K562 (cell line): ENCODE results near the gene MORF4L1. TPM values are rescaled to one million over a fixed set of nuclear protein-coding genes. Genes with fewer than 3 reads are reported as not detected.

Source experiments
- BRD9 ChIP-seq: fragments of 450-650 bp; IDR thresholded peaks from 2 replicates; pipeline ENCODE4 v1.6.1; 2018; ENCODE audit warnings: low read depth; ENCODE audit not compliant: partially characterized antibody
- GATAD2B ChIP-seq: fragments of 450-650 bp; IDR thresholded peaks from 2 replicates; pipeline ENCODE4 v1.6.1; 2017; ENCODE audit warnings: mild to moderate bottlenecking, borderline replicate concordance
- NONO ChIP-seq, 2 experiments: fragments of 200-400 bp in 1 of 2; fragments of 450-650 bp in 1 of 2; formaldehyde crosslinking in 1 of 2; IDR thresholded peaks; 2 replicates each; pipeline ENCODE4 v1.6.1; 2017; ENCODE audit warnings: low read depth in 2 of 2, mild to moderate bottlenecking in 2 of 2, moderate library complexity in 2 of 2, low read length in 1 of 2
- PML ChIP-seq: IDR thresholded peaks from 2 replicates; pipeline ENCODE4 v1.6.1; 2012; ENCODE audit warnings: low read length, inconsistent platforms
- SIN3A ChIP-seq, 2 experiments: fragments of 150-350 bp in 1 of 2; IDR thresholded peaks; 2 replicates each; pipeline ENCODE4 v1.6.1; 2011 to 2016; ENCODE audit warnings: borderline replicate concordance in 2 of 2, low read depth in 2 of 2, low read length in 2 of 2, mild to moderate bottlenecking in 2 of 2, moderate library complexity in 2 of 2; ENCODE audit not compliant: control insufficient read depth in 1 of 2
- SIRT6 ChIP-seq: IDR thresholded peaks from one replicate; pipeline ENCODE4 v1.6.1; 2012; ENCODE audit warnings: low read depth, mild to moderate bottlenecking, control low read depth, inconsistent platforms, low read length, moderate library complexity
- U2AF1 ChIP-seq: fragments of 200-400 bp; formaldehyde crosslinking; optimal IDR thresholded peaks from 2 replicates; pipeline ENCODE3; 2017; ENCODE audit warnings: mild to moderate bottlenecking, low read depth, low read length, moderate library complexity
- ZBED1 ChIP-seq: IDR thresholded peaks from 2 replicates; pipeline ENCODE4 v1.6.1; 2014
- ZC3H11A ChIP-seq: IDR thresholded peaks from 2 replicates; pipeline ENCODE4 v1.6.1; 2012; ENCODE audit warnings: low read depth, low read length, improper control_type of control experiment
- ZNF274 ChIP-seq: IDR thresholded peaks from 2 replicates; pipeline ENCODE4 v1.6.1; 2011; ENCODE audit warnings: low read depth, mild to moderate bottlenecking, low read length, moderate library complexity, borderline replicate concordance
- ZNF316 ChIP-seq: fragments of 450-650 bp; IDR thresholded peaks from 2 replicates; pipeline ENCODE4 v1.6.1; 2016
- ZNF780A ChIP-seq: fragments of 250-450 bp; sonication (Bioruptor Pico); IDR thresholded peaks from 2 replicates; pipeline ENCODE4 v1.5.0; 2021; ENCODE audit warnings: mild to moderate bottlenecking
- ZSCAN29 ChIP-seq: fragments of 450-650 bp; IDR thresholded peaks from 2 replicates; pipeline ENCODE4 v1.6.1; 2017
- polyA plus RNA-seq, 8 experiments: library from polyadenylated mRNA; depleted of rRNA in 4 of 8; stranded (reverse) in 5 of 8; unstranded in 3 of 8; fragments of >200 nt; fragmentation: Nextera tagmentation in 2 of 8; fragmentation: Illumina TruSeq in 1 of 8; extraction: Ambion mirVana in 2 of 8; extraction: Trizol in 1 of 8; gene quantifications; 2 replicates each; pipeline versions ENCODE4 v1.2.1 to v1.2.3, GENCODE V29; 2011 to 2014; ENCODE audit warnings: inconsistent platforms in 1 of 8, missing spikeins in 1 of 8
- total RNA-seq, 7 experiments: library from RNA; depleted of rRNA in 6 of 7; stranded (reverse); fragments of >200 nt in 6 of 7; fragmentation: Illumina TruSeq in 2 of 7; extraction: Trizol in 2 of 7; gene quantifications; 2 replicates each; pipeline versions ENCODE4 v1.2.1 to v1.2.3, GENCODE V29; 2011 to 2021; ENCODE audit warnings: low replicate concordance in 1 of 7
- TF ChIP-seq, protein P1 (sequence below), 2 experiments: fragments of 200-800 bp in 1 of 2; sonication (Bioruptor generic) in 1 of 2; sonication (generic) in 1 of 2; formaldehyde crosslinking in 1 of 2; IDR thresholded peaks in 1 of 2; conservative IDR thresholded peaks in 1 of 2; 2 replicates each; pipeline versions ENCODE4 v1.5.0 to v1.6.1; 2016 to 2020; ENCODE audit warnings: missing compliant biosample characterization in 1 of 2, missing genetic modification characterization in 1 of 2, missing genetic modification reagents in 1 of 2
- TF ChIP-seq, protein P2 (sequence below): sonication (generic); formaldehyde crosslinking; IDR thresholded peaks from 2 replicates; pipeline ENCODE4 v1.9.0; 2022; ENCODE audit warnings: mild to moderate bottlenecking, missing genetic modification reagents
- TF ChIP-seq, protein P3 (sequence below): fragments of 250-450 bp; sonication (Bioruptor Pico); IDR thresholded peaks from 2 replicates; pipeline ENCODE4 v1.9.0; 2021; ENCODE audit warnings: mild to moderate bottlenecking
- TF ChIP-seq, protein P4 (sequence below): fragments of 450-650 bp; formaldehyde crosslinking; IDR thresholded peaks from 2 replicates; pipeline ENCODE4 v1.4.0; 2020; ENCODE audit warnings: mild to moderate bottlenecking, moderate library complexity
- TF ChIP-seq, protein P5 (sequence below): IDR thresholded peaks from 2 replicates; pipeline ENCODE4 v1.6.1; 2016; ENCODE audit warnings: missing genetic modification characterization, missing compliant biosample characterization

The MORF4L1 gene
- total and polyA plus RNA-seq, 9 of the 15 experiments (the other 6 are each of a cell fraction or from before 2014, with no cell fraction given): 127 to 615 (median 281) TPM

DNA sequence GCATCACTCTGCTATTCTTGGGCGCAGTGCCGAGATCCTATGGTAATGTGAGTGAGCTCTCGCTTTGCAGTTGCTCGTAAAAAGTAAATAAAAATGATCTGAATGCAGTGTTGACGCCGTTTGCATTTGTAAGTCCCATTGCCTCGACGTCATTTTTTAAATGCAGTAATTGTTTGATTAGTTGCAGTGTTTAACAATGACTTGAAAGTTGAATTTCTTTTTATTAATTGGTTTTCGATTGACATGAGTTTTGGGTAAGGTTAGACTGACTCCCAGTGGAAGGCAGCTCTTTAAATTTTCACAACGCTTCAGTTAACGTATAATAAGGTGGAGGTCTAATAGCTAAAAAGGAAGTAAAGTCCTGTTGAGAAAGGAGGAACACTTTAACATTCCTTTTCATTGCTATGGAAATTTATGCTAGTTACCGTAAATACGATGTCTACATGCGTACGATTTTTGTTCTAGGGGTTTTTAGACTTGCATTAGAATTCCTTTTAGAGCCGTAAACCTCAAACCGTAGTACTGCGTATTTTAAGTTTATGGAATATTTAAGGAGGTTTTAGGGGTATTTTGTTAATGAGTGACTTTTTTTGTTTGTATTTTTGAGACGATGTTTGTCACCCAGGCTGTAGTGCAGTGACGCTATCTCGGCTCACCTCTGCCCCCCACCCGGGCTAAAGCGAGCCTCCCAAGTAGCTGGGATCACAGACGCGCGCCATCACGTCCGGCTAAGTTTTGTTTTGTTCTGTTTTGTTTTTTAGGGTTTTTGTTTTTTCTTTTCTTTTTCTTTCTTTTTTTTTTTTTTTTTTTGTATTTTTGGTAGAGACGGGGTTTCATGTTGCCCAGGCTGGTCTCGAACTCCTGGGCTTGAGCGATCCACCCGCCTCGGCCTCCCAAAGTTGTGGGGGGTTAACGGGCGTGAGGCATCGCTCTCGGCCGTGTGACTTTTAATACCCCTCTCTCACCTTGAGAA is 1.4 kb downstream of the MORF4L1 start (continued):
- TF ChIP-seq, protein P1, sequence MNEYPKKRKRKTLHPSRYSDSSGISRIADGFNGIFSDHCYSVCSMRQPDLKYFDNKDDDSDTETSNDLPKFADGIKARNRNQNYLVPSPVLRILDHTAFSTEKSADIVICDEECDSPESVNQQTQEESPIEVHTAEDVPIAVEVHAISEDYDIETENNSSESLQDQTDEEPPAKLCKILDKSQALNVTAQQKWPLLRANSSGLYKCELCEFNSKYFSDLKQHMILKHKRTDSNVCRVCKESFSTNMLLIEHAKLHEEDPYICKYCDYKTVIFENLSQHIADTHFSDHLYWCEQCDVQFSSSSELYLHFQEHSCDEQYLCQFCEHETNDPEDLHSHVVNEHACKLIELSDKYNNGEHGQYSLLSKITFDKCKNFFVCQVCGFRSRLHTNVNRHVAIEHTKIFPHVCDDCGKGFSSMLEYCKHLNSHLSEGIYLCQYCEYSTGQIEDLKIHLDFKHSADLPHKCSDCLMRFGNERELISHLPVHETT (CRISPR knock-in tag; conservative IDR thresholded peaks at IDR 0.05 in 1 of 2, IDR thresholded peaks at IDR 0.05 in 1 of 2): no peak
- no peak for TF ChIP-seq ZNF274
- no peak for TF ChIP-seq BRD9
- TF ChIP-seq ZBED1: no peak
- TF ChIP-seq, protein P2, sequence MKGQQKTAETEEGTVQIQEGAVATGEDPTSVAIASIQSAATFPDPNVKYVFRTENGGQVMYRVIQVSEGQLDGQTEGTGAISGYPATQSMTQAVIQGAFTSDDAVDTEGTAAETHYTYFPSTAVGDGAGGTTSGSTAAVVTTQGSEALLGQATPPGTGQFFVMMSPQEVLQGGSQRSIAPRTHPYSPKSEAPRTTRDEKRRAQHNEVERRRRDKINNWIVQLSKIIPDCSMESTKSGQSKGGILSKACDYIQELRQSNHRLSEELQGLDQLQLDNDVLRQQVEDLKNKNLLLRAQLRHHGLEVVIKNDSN (CRISPR knock-in tag): no peak
- TF ChIP-seq, protein P3, sequence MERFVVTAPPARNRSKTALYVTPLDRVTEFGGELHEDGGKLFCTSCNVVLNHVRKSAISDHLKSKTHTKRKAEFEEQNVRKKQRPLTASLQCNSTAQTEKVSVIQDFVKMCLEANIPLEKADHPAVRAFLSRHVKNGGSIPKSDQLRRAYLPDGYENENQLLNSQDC: no peak
- TF ChIP-seq ZNF316: no peak
- no peak for TF ChIP-seq GATAD2B
- TF ChIP-seq U2AF1: no peak
- TF ChIP-seq SIRT6: no peak
- no peak for TF ChIP-seq PML
- no peak for TF ChIP-seq ZNF780A
- TF ChIP-seq, protein P4, sequence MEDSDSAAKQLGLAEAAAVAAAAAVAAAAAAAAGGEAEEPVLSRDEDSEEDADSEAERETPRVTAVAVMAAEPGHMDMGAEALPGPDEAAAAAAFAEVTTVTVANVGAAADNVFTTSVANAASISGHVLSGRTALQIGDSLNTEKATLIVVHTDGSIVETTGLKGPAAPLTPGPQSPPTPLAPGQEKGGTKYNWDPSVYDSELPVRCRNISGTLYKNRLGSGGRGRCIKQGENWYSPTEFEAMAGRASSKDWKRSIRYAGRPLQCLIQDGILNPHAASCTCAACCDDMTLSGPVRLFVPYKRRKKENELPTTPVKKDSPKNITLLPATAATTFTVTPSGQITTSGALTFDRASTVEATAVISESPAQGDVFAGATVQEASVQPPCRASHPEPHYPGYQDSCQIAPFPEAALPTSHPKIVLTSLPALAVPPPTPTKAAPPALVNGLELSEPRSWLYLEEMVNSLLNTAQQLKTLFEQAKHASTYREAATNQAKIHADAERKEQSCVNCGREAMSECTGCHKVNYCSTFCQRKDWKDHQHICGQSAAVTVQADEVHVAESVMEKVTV: 0 out of 2 replicates have a peak, but pooled peaks have one; percentile 14
- TF ChIP-seq NONO (IDR thresholded peaks at IDR 0.05; ENCODE audit: low read depth in 2 of 2, low read length in 1 of 2): no peak
- TF ChIP-seq ZSCAN29: no peak
- TF ChIP-seq SIN3A (IDR thresholded peaks at IDR 0.05; ENCODE audit: borderline replicate concordance in 2 of 2, control insufficient read depth in 1 of 2, low read depth in 2 of 2, low read length in 2 of 2): peak in 1 of 2 experiments; percentile 51; a peak in 1 of 4 replicates
- TF ChIP-seq, protein P5, sequence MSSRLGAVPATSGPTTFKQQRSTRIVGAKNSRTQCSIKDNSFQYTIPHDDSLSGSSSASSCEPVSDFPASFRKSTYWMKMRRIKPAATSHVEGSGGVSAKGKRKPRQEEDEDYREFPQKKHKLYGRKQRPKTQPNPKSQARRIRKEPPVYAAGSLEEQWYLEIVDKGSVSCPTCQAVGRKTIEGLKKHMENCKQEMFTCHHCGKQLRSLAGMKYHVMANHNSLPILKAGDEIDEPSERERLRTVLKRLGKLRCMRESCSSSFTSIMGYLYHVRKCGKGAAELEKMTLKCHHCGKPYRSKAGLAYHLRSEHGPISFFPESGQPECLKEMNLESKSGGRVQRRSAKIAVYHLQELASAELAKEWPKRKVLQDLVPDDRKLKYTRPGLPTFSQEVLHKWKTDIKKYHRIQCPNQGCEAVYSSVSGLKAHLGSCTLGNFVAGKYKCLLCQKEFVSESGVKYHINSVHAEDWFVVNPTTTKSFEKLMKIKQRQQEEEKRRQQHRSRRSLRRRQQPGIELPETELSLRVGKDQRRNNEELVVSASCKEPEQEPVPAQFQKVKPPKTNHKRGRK (tag): no peak
- TF ChIP-seq ZC3H11A: no peak
